Astrocyte (in vitro differentiated cells and primary cell): ENCODE measurements around the gene SEMA6B. TPM values are rescaled to one million over a fixed set of nuclear protein-coding genes. Genes with fewer than 3 reads are reported as not detected.

Source experiments
- DNase-seq: peaks from one replicate; pipeline ENCODE4 v3.0.0-alpha.2; 2010; ENCODE audit warnings: low read depth
- FAIRE-seq: peaks from 2 replicates; lab custom pipeline; 2011; peaks lifted over from hg19 to GRCh38; lab: Jason Lieb, UNC
- H2AFZ ChIP-seq: 2 replicates; pipeline ENCODE4 v1.6.0; 2012; ENCODE audit warnings: low read depth, low read length, inconsistent platforms
- H3K27ac ChIP-seq: 2 replicates; pipeline ENCODE4 v1.5.1; 2011; ENCODE audit warnings: low read depth, low read length, inconsistent platforms
- H3K27me3 ChIP-seq: 2 replicates; pipeline ENCODE4 v1.6.0; 2011; ENCODE audit warnings: low read length, inconsistent platforms; ENCODE audit not compliant: insufficient read depth
- H3K36me3 ChIP-seq: 2 replicates; pipeline ENCODE4 v1.5.1; 2011; ENCODE audit warnings: low read length, inconsistent platforms; ENCODE audit not compliant: insufficient read depth
- H3K4me1 ChIP-seq: 2 replicates; pipeline ENCODE4 v1.5.1; 2011; ENCODE audit warnings: low read length, inconsistent platforms; ENCODE audit not compliant: insufficient read depth
- H3K4me2 ChIP-seq: 2 replicates; pipeline ENCODE4 v1.6.0; 2012; ENCODE audit warnings: low read length, inconsistent platforms
- H3K4me3 ChIP-seq: 2 replicates; pipeline ENCODE4 v1.5.1; 2011; ENCODE audit warnings: low read depth, mild to moderate bottlenecking, low read length, inconsistent platforms; ENCODE audit not compliant: insufficient read depth
- H3K79me2 ChIP-seq: 2 replicates; pipeline ENCODE4 v1.6.0; 2012; ENCODE audit warnings: mild to moderate bottlenecking, low read length, inconsistent platforms; ENCODE audit not compliant: insufficient read depth
- H3K9ac ChIP-seq: 2 replicates; pipeline ENCODE4 v1.6.0; 2012; ENCODE audit warnings: mild to moderate bottlenecking, low read length, inconsistent platforms
- H3K9me3 ChIP-seq: 2 replicates; pipeline ENCODE4 v1.5.1; 2012; ENCODE audit warnings: low read depth, mild to moderate bottlenecking, low read length, inconsistent platforms; ENCODE audit not compliant: insufficient read depth
- H4K20me1 ChIP-seq: 2 replicates; pipeline ENCODE4 v1.6.0; 2012; ENCODE audit warnings: low read length, inconsistent platforms; ENCODE audit not compliant: insufficient read depth
- H3K27ac Mint-ChIP-seq: one replicate; pipeline ENCODE4 v1.8.0; 2021; ENCODE audit warnings: mild to moderate bottlenecking, mixed read lengths; ENCODE audit not compliant: unreplicated experiment
- H3K27me3 Mint-ChIP-seq: one replicate; pipeline ENCODE4 v1.8.0; 2021; ENCODE audit warnings: low read depth, mixed read lengths; ENCODE audit not compliant: unreplicated experiment
- H3K36me3 Mint-ChIP-seq: one replicate; pipeline ENCODE4 v1.8.0; 2021; ENCODE audit warnings: low read depth, mixed read lengths; ENCODE audit not compliant: unreplicated experiment
- H3K4me1 Mint-ChIP-seq: one replicate; pipeline ENCODE4 v1.8.0; 2021; ENCODE audit warnings: low read depth, mixed read lengths; ENCODE audit not compliant: unreplicated experiment
- H3K4me3 Mint-ChIP-seq: one replicate; pipeline ENCODE4 v1.8.0; 2021; ENCODE audit warnings: mild to moderate bottlenecking, moderate library complexity, mixed read lengths; ENCODE audit not compliant: unreplicated experiment
- H3K9me3 Mint-ChIP-seq: one replicate; pipeline ENCODE4 v1.8.0; 2021; ENCODE audit warnings: mild to moderate bottlenecking, mixed read lengths; ENCODE audit not compliant: unreplicated experiment
- CTCF ChIP-seq: IDR thresholded peaks from 2 replicates; pipeline ENCODE4 v1.5.1; 2011; ENCODE audit warnings: low read depth, mild to moderate bottlenecking, inconsistent platforms, low read length, moderate library complexity; ENCODE audit not compliant: insufficient read depth
- EZH2 ChIP-seq: IDR thresholded peaks from 2 replicates; pipeline ENCODE4 v1.6.1; 2012; ENCODE audit warnings: mild to moderate bottlenecking, low read length, inconsistent platforms; ENCODE audit not compliant: insufficient read depth
- total RNA-seq: library from RNA; stranded (reverse); gene quantifications from 2 replicates; pipeline ENCODE4 v1.2.1, GENCODE V29; 2021

The SEMA6B gene
- total RNA-seq, 1 donor from 2014 or later = 14.3 TPM

GRCh38 chr19:4495471-4495870 lies 64.0 kb downstream of the SEMA6B start:
- no peak overlapping the region for H2AFZ ChIP-seq
- no peaks in the 10 kb centered on the region for H3K4me1 ChIP-seq
- H3K9me3 ChIP-seq = no peaks in the 10 kb centered on the region
- peaks cover 16% of the 10 kb centered on the region for H4K20me1 ChIP-seq
- no peaks in the 10 kb centered on the region for H3K36me3 Mint-ChIP-seq
- no peak overlapping the region for H3K4me3 Mint-ChIP-seq
- H3K4me2 ChIP-seq = no peak overlapping the region
- H3K9me3 Mint-ChIP-seq = no peaks in the 10 kb centered on the region
- no peaks in the 10 kb centered on the region for H3K27me3 Mint-ChIP-seq
- no peaks in the 10 kb centered on the region for H3K4me1 Mint-ChIP-seq
- FAIRE-seq = no peak
- no peak overlapping the region for H3K27ac Mint-ChIP-seq
- H3K27ac ChIP-seq = no peak overlapping the region
- peaks cover 12% of the 10 kb centered on the region for H3K36me3 ChIP-seq
- TF ChIP-seq CTCF = no peak
- no peak for TF ChIP-seq EZH2
- H3K27me3 ChIP-seq = no peaks in the 10 kb centered on the region
- H3K79me2 ChIP-seq = peaks cover 8% of the 10 kb centered on the region
- DNase-seq = no peak
- no peak overlapping the region for H3K9ac ChIP-seq
- H3K4me3 ChIP-seq = no peak overlapping the region

- no peaks in the 10 kb centered on the region for H3K9me3 Mint-ChIP-seq
- Histone ChIP-seq H3K36me3 (peaks cover 13% of the 10 kb centered on the region), H4K20me1 (peaks cover 16% of the 10 kb centered on the region), H3K4me1 (no peaks in the 10 kb centered on the region), H2AFZ (no peak overlapping the region), H3K9me3 (no peaks in the 10 kb centered on the region), H3K27me3 (no peaks in the 10 kb centered on the region), H3K4me3 (no peak overlapping the region), H3K27ac (no peak overlapping the region), H3K79me2 (peaks cover 8% of the 10 kb centered on the region), H3K4me2 (no peak overlapping the region), H3K9ac (no peak overlapping the region)
- no peak overlapping the region for H3K4me3 Mint-ChIP-seq
- H3K27me3 Mint-ChIP-seq = no peaks in the 10 kb centered on the region
- peak overlapping the region; percentile 41 for H3K27ac Mint-ChIP-seq
- FAIRE-seq (no peak), DNase-seq (no peak)
- H3K4me1 Mint-ChIP-seq = no peaks in the 10 kb centered on the region
- peaks cover 4% of the 10 kb centered on the region for H3K36me3 Mint-ChIP-seq
- no peak for TF ChIP-seq EZH2
- TF ChIP-seq CTCF = no peak
Observed at GRCh38 chr19:4494691-4495064, 64.8 kb downstream of the SEMA6B start.

GRCh38 chr19:4493929-4494690 lies 65.4 kb downstream of the SEMA6B start:
- no peak overlapping the region for H2AFZ ChIP-seq
- H3K9ac ChIP-seq = no peak overlapping the region
- Mint-ChIP-seq H3K4me3 (no peak overlapping the region), H3K27ac (no peak overlapping the region), H3K4me1 (no peaks in the 10 kb centered on the region), H3K9me3 (no peaks in the 10 kb centered on the region), H3K27me3 (no peaks in the 10 kb centered on the region), H3K36me3 (peaks cover 5% of the 10 kb centered on the region)
- no peak overlapping the region for H3K4me3 ChIP-seq
- no peak for DNase-seq
- no peaks in the 10 kb centered on the region for H3K4me1 ChIP-seq
- H3K36me3 ChIP-seq = peaks cover 13% of the 10 kb centered on the region
- no peak for TF ChIP-seq CTCF
- H3K27me3 ChIP-seq = no peaks in the 10 kb centered on the region
- H3K4me2 ChIP-seq = no peak overlapping the region
- no peaks in the 10 kb centered on the region for H3K9me3 ChIP-seq
- H3K27ac ChIP-seq = no peak overlapping the region
- FAIRE-seq = no peak
- H4K20me1 ChIP-seq = peaks cover 16% of the 10 kb centered on the region
- peaks cover 8% of the 10 kb centered on the region for H3K79me2 ChIP-seq
